H1 (cell line): ENCODE data around the gene CTNND2. TPM values are rescaled to one million over a fixed set of nuclear protein-coding genes. Genes with fewer than 3 reads are reported as not detected.

ENCODE experiments used
- CTCF ChIA-PET: fragments of 300-600 bp; sonication (Branson Sonifier 250); formaldehyde crosslinking; loops from one replicate; lab custom pipeline; 2021; ENCODE audit not compliant: partially characterized antibody; lab: Charles Lee
- POLR2A ChIA-PET: fragments of 300-600 bp; sonication (Branson Sonifier 250); formaldehyde crosslinking; loops from one replicate; lab custom pipeline; 2021; ENCODE audit warnings: inconsistent platforms; ENCODE audit not compliant: partially characterized antibody; lab: Charles Lee
- DNase-seq, 2 experiments: peaks; one replicate each; pipeline versions ENCODE4 v3.0.0 to v3.0.0-alpha.2; 2010 to 2022; ENCODE audit warnings: low spot score in 2 of 2, low read depth in 1 of 2, mixed read lengths in 1 of 2
- FAIRE-seq: peaks from 2 replicates; lab custom pipeline; 2011; peaks lifted over from hg19 to GRCh38; lab: Jason Lieb, UNC
- H2AFZ ChIP-seq: 2 replicates; pipeline ENCODE4 v1.8.1; 2012; ENCODE audit warnings: low read length, inconsistent platforms
- H2AK5ac ChIP-seq: 2 replicates; pipeline ENCODE4 v1.6.1; 2013; ENCODE audit warnings: low read depth, low read length
- H2BK120ac ChIP-seq: replicated peaks from 2 replicates; pipeline ENCODE3; 2013; ENCODE audit warnings: low read depth, low read length, inconsistent platforms
- H2BK12ac ChIP-seq: 2 replicates; pipeline ENCODE4 v1.6.1; 2013; ENCODE audit warnings: low read depth, low read length
- H2BK15ac ChIP-seq: 2 replicates; pipeline ENCODE4 v1.6.1; 2013; ENCODE audit warnings: low read length
- H2BK20ac ChIP-seq: 2 replicates; pipeline ENCODE4 v1.6.1; 2013; ENCODE audit warnings: low read length
- H2BK5ac ChIP-seq: 2 replicates; pipeline ENCODE4 v1.6.1; 2013; ENCODE audit warnings: low read depth, low read length
- H3K14ac ChIP-seq: 2 replicates; pipeline ENCODE4 v1.6.1; 2013; ENCODE audit warnings: inconsistent platforms; ENCODE audit not compliant: insufficient read length
- H3K18ac ChIP-seq: 2 replicates; pipeline ENCODE4 v1.6.1; 2013; ENCODE audit warnings: low read length; ENCODE audit errors: extremely low read depth
- H3K23ac ChIP-seq: 2 replicates; pipeline ENCODE4 v1.6.1; 2013; ENCODE audit warnings: inconsistent platforms; ENCODE audit not compliant: insufficient read length
- H3K23me2 ChIP-seq: 2 replicates; pipeline ENCODE4 v1.6.1; 2013; ENCODE audit warnings: low read depth, low read length
- H3K27ac ChIP-seq: 2 replicates; pipeline ENCODE4 v1.6.1; 2011; ENCODE audit warnings: low read depth, low read length, inconsistent platforms
- H3K27me3 ChIP-seq, 4 experiments: replicated peaks in 1 of 4; 1 replicate in 1 of 4; 2 replicates in 3 of 4; pipeline versions ENCODE4 v1.6.1 to v1.8.1; 2011 to 2013; ENCODE audit warnings: low read length in 3 of 4, mild to moderate bottlenecking in 3 of 4, inconsistent platforms in 2 of 4, mixed read lengths in 2 of 4, moderate library complexity in 1 of 4; ENCODE audit not compliant: control insufficient read depth in 3 of 4, insufficient read depth in 3 of 4; ENCODE audit errors: extremely low read depth in 1 of 4
- H3K36me3 ChIP-seq, 4 experiments: 2 replicates each; pipeline versions ENCODE4 v1.6.1 to v1.8.1; 2011 to 2013; ENCODE audit warnings: mild to moderate bottlenecking in 4 of 4, low read length in 3 of 4, moderate library complexity in 2 of 4, control low read depth in 1 of 4, inconsistent platforms in 1 of 4; ENCODE audit not compliant: insufficient read depth in 4 of 4, control insufficient read depth in 2 of 4
- H3K4ac ChIP-seq: replicated peaks from 2 replicates; pipeline ENCODE3; 2013; ENCODE audit warnings: low read length, low read depth, mixed read lengths, inconsistent platforms; ENCODE audit not compliant: insufficient read length
- H3K4me1 ChIP-seq, 4 experiments: replicated peaks in 1 of 4; 1 replicate in 1 of 4; 2 replicates in 3 of 4; pipeline versions ENCODE4 v1.6.1 to v1.8.1; 2011 to 2013; ENCODE audit warnings: low read length in 3 of 4, inconsistent platforms in 2 of 4, mixed read lengths in 1 of 4; ENCODE audit not compliant: insufficient read depth in 4 of 4, control insufficient read depth in 3 of 4
- H3K4me2 ChIP-seq, 2 experiments: 2 replicates each; pipeline versions ENCODE4 v1.6.1 to v1.8.1; 2011 to 2013; ENCODE audit warnings: low read depth in 2 of 2, low read length in 2 of 2, control low read depth in 1 of 2, inconsistent platforms in 1 of 2, mild to moderate bottlenecking in 1 of 2; ENCODE audit not compliant: insufficient read depth in 1 of 2
- H3K4me3 ChIP-seq, 4 experiments: fragments of 200-600, 300-600 bp in 1 of 4; sonication (generic), shearing (Covaris generic), sonication (Bioruptor Twin) in 1 of 4; 2 replicates each; pipeline versions ENCODE4 v1.5.1 to v1.8.1; 2011 to 2016; ENCODE audit warnings: low read length in 4 of 4, low read depth in 3 of 4, control low read depth in 2 of 4, inconsistent platforms in 2 of 4, mild to moderate bottlenecking in 2 of 4, mixed read lengths in 1 of 4, moderate library complexity in 1 of 4; ENCODE audit not compliant: insufficient read depth in 2 of 4; ENCODE audit errors: extremely low read depth in 1 of 4
- H3K56ac ChIP-seq: replicated peaks from 2 replicates; pipeline ENCODE3; 2013; ENCODE audit warnings: low read depth, mild to moderate bottlenecking, mixed read lengths, low read length, inconsistent platforms; ENCODE audit not compliant: insufficient read length
- H3K79me1 ChIP-seq: 2 replicates; pipeline ENCODE4 v1.6.1; 2013; ENCODE audit warnings: low read depth, low read length, control low read depth
- H3K79me2 ChIP-seq, 2 experiments: 2 replicates each; pipeline versions ENCODE4 v1.6.1 to v1.8.1; 2012 to 2013; ENCODE audit warnings: low read length in 2 of 2, mild to moderate bottlenecking in 2 of 2, inconsistent platforms in 1 of 2; ENCODE audit not compliant: insufficient read depth in 2 of 2, control insufficient read depth in 1 of 2
- H3K9ac ChIP-seq, 4 experiments: replicated peaks in 1 of 4; 1 replicate in 1 of 4; 2 replicates in 3 of 4; pipeline versions ENCODE4 v1.6.1 to v1.8.1; 2011 to 2013; ENCODE audit warnings: low read depth in 3 of 4, low read length in 3 of 4, control low read depth in 2 of 4, mild to moderate bottlenecking in 2 of 4, moderate library complexity in 2 of 4, inconsistent platforms in 1 of 4; ENCODE audit errors: extremely low read depth in 1 of 4
- H3K9me3 ChIP-seq, 2 experiments: 2 replicates each; pipeline versions ENCODE4 v1.6.1 to v1.8.1; 2012 to 2013; ENCODE audit warnings: mild to moderate bottlenecking in 2 of 2, moderate library complexity in 2 of 2, control low read depth in 1 of 2, inconsistent platforms in 1 of 2, low read depth in 1 of 2, low read length in 1 of 2, mixed read lengths in 1 of 2; ENCODE audit not compliant: insufficient read depth in 2 of 2
- H4K20me1 ChIP-seq, 2 experiments: replicated peaks in 1 of 2; 2 replicates each; pipeline versions ENCODE3 to v1.8.1; 2011 to 2013; ENCODE audit warnings: inconsistent platforms in 2 of 2, low read length in 2 of 2, mild to moderate bottlenecking in 1 of 2; ENCODE audit not compliant: insufficient read depth in 2 of 2, control insufficient read depth in 1 of 2
- H4K5ac ChIP-seq: 2 replicates; pipeline ENCODE4 v1.6.1; 2013; ENCODE audit warnings: low read length, low read depth, mixed read lengths, inconsistent platforms; ENCODE audit not compliant: insufficient read length
- H4K8ac ChIP-seq: 2 replicates; pipeline ENCODE4 v1.8.0; 2013; ENCODE audit warnings: mild to moderate bottlenecking, moderate library complexity, low read length, inconsistent platforms; ENCODE audit not compliant: insufficient read depth; ENCODE audit errors: extremely low read depth
- H4K91ac ChIP-seq: replicated peaks from 2 replicates; pipeline ENCODE3; 2013; ENCODE audit warnings: low read length, mixed read lengths, inconsistent platforms; ENCODE audit not compliant: insufficient read length
- CHD1 ChIP-seq: IDR thresholded peaks from 2 replicates; pipeline ENCODE4 v1.6.1; 2012; ENCODE audit warnings: low read depth, low read length, improper control_type of control experiment
- EZH2 ChIP-seq: fragments of 200-600 bp; sonication (generic); IDR thresholded peaks from 2 replicates; pipeline ENCODE4 v1.7.1; 2012; ENCODE audit warnings: low read depth, mild to moderate bottlenecking, moderate library complexity, low read length, inconsistent platforms; ENCODE audit not compliant: severe bottlenecking
- GTF2F1 ChIP-seq: IDR thresholded peaks from 2 replicates; pipeline ENCODE4 v1.6.1; 2012; ENCODE audit warnings: low read depth, low read length, improper control_type of control experiment, borderline replicate concordance
- HDAC6 ChIP-seq: IDR thresholded peaks from one replicate; pipeline ENCODE4 v1.7.1; 2012; ENCODE audit warnings: low read depth, mild to moderate bottlenecking, inconsistent platforms, low read length, moderate library complexity
- KDM1A ChIP-seq: fragments of 200-600, 300-600 bp; sonication (generic); IDR thresholded peaks from 2 replicates; pipeline ENCODE4 v1.7.1; 2016; ENCODE audit warnings: mild to moderate bottlenecking, low read length, borderline replicate concordance
- POU5F1 ChIP-seq: IDR thresholded peaks from 2 replicates; pipeline ENCODE4 v1.6.1; 2011; ENCODE audit warnings: low read depth, mild to moderate bottlenecking, low read length, moderate library complexity
- RNF2 ChIP-seq: fragments of 200-900, 300-1000 bp; sonication (generic); IDR thresholded peaks from 2 replicates; pipeline ENCODE4 v1.7.1; 2016; ENCODE audit warnings: borderline replicate concordance, low read depth, mild to moderate bottlenecking, antibody characterized with exemption, low read length; ENCODE audit not compliant: poor library complexity, severe bottlenecking; ENCODE audit errors: missing control alignments
- SP4 ChIP-seq: IDR thresholded peaks from 2 replicates; pipeline ENCODE4 v1.6.1; 2012; ENCODE audit warnings: low read length, inconsistent platforms
- TEAD4 ChIP-seq: IDR thresholded peaks from 2 replicates; pipeline ENCODE4 v1.6.1; 2012; ENCODE audit warnings: low read depth, low read length, inconsistent platforms, mixed read lengths
- WGBS, 2 experiments: shearing (Covaris generic) in 1 of 2; methylation state at CpG; one replicate each; pipeline versions ENCODE4 v1.1.6 to v1.1.7; 2013 to 2015; ENCODE audit warnings: low lambda C conversion rate in 2 of 2, mixed read lengths in 2 of 2, inconsistent platforms in 1 of 2, low coverage in 1 of 2, missing lambda C conversion rate in 1 of 2; ENCODE audit not compliant: insufficient replicate concordance in 2 of 2, insufficient coverage in 1 of 2, insufficient read length in 1 of 2; ENCODE audit errors: extremely low coverage in 1 of 2, missing lambda C conversion rate in 1 of 2; 5-methylcytosine and 5-hydroxymethylcytosine counted together
- polyA plus RNA-seq, 7 experiments: library from polyadenylated mRNA; depleted of rRNA in 3 of 7; stranded (reverse) in 5 of 7; unstranded in 2 of 7; fragments of >200 nt in 5 of 7; fragments of 200-250 nt in 2 of 7; gene quantifications; 1 replicate in 5 of 7; 2 replicates in 1 of 7; 4 replicates in 1 of 7; pipeline versions ENCODE4 v1.2.1 to v1.2.3, GENCODE V29; 2011 to 2013; ENCODE audit warnings: missing spikeins in 2 of 7, mixed read lengths in 2 of 7
- total RNA-seq: library from RNA; stranded (reverse); fragmentation: NEBNext Ultra II Directional; extraction: Animal tissue kit (Norgen Biotek cat#: 25700); gene quantifications from 2 replicates; pipeline ENCODE4 v1.2.1, GENCODE V29; 2021
- TF ChIP-seq, protein P1 (sequence below): IDR thresholded peaks from 2 replicates; pipeline ENCODE4 v1.6.1; 2012; ENCODE audit warnings: inconsistent platforms
- TF ChIP-seq, protein P2 (sequence below): IDR thresholded peaks from 2 replicates; pipeline ENCODE4 v1.6.1; 2011; ENCODE audit warnings: low read length, improper control_type of control experiment

Gene CTNND2
- total and polyA plus RNA-seq, 2 of the 8 experiments (the other 6 are each of a cell fraction or from before 2014, with no cell fraction given), result 7.4 to 14.2 TPM

DNA sequence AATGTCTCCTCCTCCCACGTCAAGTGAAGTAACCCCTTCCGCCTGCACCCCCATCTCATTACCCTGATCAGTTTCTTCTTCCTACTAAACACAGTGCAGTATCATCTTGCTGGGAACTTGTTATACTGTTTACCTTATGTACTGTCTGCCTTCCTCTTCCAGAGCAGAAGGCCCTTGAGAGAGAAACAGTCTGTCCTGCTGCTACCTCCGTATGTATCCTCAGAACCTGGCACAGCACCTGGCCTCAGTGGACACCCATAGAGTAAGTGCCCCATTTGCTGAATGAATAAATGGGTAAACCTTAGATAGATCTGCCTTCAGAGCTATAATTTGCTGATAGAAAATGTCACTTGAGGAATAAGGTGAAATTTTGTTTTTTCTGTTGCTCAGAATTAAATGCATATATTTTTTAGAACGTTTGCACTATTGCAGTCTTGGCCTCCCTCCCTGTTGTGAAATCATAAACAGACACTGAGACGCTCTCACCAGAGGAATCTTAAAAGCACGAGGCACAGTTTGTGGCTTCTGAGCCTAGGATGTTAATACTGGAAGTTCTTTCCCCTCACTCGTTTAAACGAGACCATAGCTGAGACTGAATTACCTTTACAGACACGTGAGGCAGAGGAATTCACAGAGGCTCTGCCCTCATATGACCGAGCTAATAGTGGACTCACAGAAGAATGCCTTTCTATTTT lies 920.1 kb downstream of the CTNND2 start:
- CTCF ChIA-PET, result interaction anchor here (0.8 to 1.7 kb wide), 6 partner anchors 8 to 128 kb away, joined by 3 to 5 read pairs (median 4); no protein-coding TSS in a partner anchor
- no peaks in the 10 kb centered on the region for H3K79me2 ChIP-seq
- H2AK5ac ChIP-seq, result no peak overlapping the region
- H3K14ac ChIP-seq, result no peak overlapping the region
- H4K8ac ChIP-seq, result no peak overlapping the region; the same call in 1 of the 2 replicates
- FAIRE-seq (no peak), DNase-seq (no peak)
- H3K27me3 ChIP-seq, result no peaks in the 10 kb centered on the region
- H3K79me1 ChIP-seq, result no peaks in the 10 kb centered on the region
- POLR2A ChIA-PET, result interaction anchor here (0.6 kb wide), 1 partner anchor 221 kb away, joined by 3 read pairs; no protein-coding TSS in a partner anchor
- no peak overlapping the region for H2BK12ac ChIP-seq
- no peak overlapping the region for H3K4me3 ChIP-seq
- H2BK20ac ChIP-seq, result no peak overlapping the region
- H4K91ac ChIP-seq, result no peak overlapping the region
- no peak overlapping the region for H3K4me2 ChIP-seq
- no peak overlapping the region for H3K56ac ChIP-seq
- no peaks in the 10 kb centered on the region for H4K20me1 ChIP-seq
- H3K9ac ChIP-seq, result no peak overlapping the region
- H2BK15ac ChIP-seq, result no peak overlapping the region
- H2AFZ ChIP-seq, result no peak overlapping the region
- no peaks in the 10 kb centered on the region for H3K9me3 ChIP-seq
- no peaks in the 10 kb centered on the region for H3K23me2 ChIP-seq
- no peak overlapping the region for H3K4ac ChIP-seq
- peaks cover 0 to 7% (median 0%) of the 10 kb centered on the region in 4 experiments; a peak in 3 of 7 replicates for H3K4me1 ChIP-seq
- H3K23ac ChIP-seq, result no peak overlapping the region
- WGBS, 2 experiments, result 85% methylated on average over 10 of the region's 10 CpGs; no CpG with 5 or more reads in 1 of the 2 experiments
- H4K5ac ChIP-seq, result no peak overlapping the region
- no peak overlapping the region for H2BK5ac ChIP-seq
- H3K36me3 ChIP-seq, result no peaks in the 10 kb centered on the region
- H2BK120ac ChIP-seq, result no peak overlapping the region
- no peak overlapping the region for H3K27ac ChIP-seq
- no peak overlapping the region for H3K18ac ChIP-seq
- TF ChIP-seq, protein P1, sequence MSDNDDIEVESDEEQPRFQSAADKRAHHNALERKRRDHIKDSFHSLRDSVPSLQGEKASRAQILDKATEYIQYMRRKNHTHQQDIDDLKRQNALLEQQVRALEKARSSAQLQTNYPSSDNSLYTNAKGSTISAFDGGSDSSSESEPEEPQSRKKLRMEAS, result no peak
- no peak for TF ChIP-seq CHD1
- TF ChIP-seq, protein P2, sequence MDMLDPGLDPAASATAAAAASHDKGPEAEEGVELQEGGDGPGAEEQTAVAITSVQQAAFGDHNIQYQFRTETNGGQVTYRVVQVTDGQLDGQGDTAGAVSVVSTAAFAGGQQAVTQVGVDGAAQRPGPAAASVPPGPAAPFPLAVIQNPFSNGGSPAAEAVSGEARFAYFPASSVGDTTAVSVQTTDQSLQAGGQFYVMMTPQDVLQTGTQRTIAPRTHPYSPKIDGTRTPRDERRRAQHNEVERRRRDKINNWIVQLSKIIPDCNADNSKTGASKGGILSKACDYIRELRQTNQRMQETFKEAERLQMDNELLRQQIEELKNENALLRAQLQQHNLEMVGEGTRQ, result no peak
- TF ChIP-seq RNF2, result no peak
- TF ChIP-seq SP4, result no peak
- TF ChIP-seq TEAD4, result no peak
- TF ChIP-seq HDAC6, result no peak
- TF ChIP-seq KDM1A, result no peak
- no peak for TF ChIP-seq GTF2F1
- no peak for TF ChIP-seq POU5F1
- no peak for TF ChIP-seq EZH2
